HEK293 (cell line): ENCODE data around the gene SP2.

Experiments
- CTCF ChIA-PET: fragments of 350-600 bp; formaldehyde crosslinking; extraction: SDS; loops from one replicate; lab custom pipeline; 2021; ENCODE audit warnings: antibody characterized with exemption; lab: Yijun Ruan, JAX
- POLR2A ChIA-PET: fragments of 300-600 bp; formaldehyde crosslinking; extraction: SDS; loops from one replicate; lab custom pipeline; 2020; ENCODE audit warnings: antibody characterized with exemption, inconsistent platforms; lab: Yijun Ruan, JAX
- H3K27ac ChIP-seq: fragments of 200-500 bp; sonication (Bioruptor generic); 2 replicates; pipeline ENCODE4 v1.5.1; 2014; ENCODE audit warnings: low read depth, low read length, control low read depth, inconsistent platforms; ENCODE audit errors: extremely low read depth
- H3K36me3 ChIP-seq, 2 experiments: fragments of 200-500 bp in 1 of 2; sonication (Bioruptor generic) in 1 of 2; 1 replicate in 1 of 2; 2 replicates in 1 of 2; pipeline ENCODE4 v1.5.1; 2014 to 2017; ENCODE audit warnings: inconsistent platforms in 2 of 2, low read length in 2 of 2; ENCODE audit not compliant: control insufficient read depth in 2 of 2, insufficient read depth in 1 of 2
- H3K4me1 ChIP-seq: fragments of 200-500 bp; sonication (Bioruptor generic); 2 replicates; pipeline ENCODE4 v1.5.1; 2014; ENCODE audit warnings: mild to moderate bottlenecking, low read length, inconsistent platforms; ENCODE audit not compliant: control insufficient read depth, insufficient read depth
- H3K4me3 ChIP-seq: 2 replicates; pipeline ENCODE4 v1.5.1; 2011; ENCODE audit warnings: low read depth, mild to moderate bottlenecking, control low read depth, low read length, moderate library complexity
- H3K9me3 ChIP-seq: fragments of 200-500 bp; sonication (Bioruptor generic); 2 replicates; pipeline ENCODE4 v1.5.1; 2014; ENCODE audit warnings: low read depth, low read length, inconsistent platforms; ENCODE audit not compliant: control insufficient read depth, insufficient read depth
- CTCF ChIP-seq: fragments of 450-650 bp; formaldehyde crosslinking; IDR thresholded peaks from 2 replicates; pipeline ENCODE4 v1.5.1; 2016; ENCODE audit warnings: missing biosample characterization, missing genetic modification characterization
- EGR2 ChIP-seq: fragments of 450-650 bp; formaldehyde crosslinking; IDR thresholded peaks from 2 replicates; pipeline ENCODE4 v1.5.1; 2016; ENCODE audit warnings: low read depth, missing biosample characterization, missing genetic modification characterization
- KLF17 ChIP-seq: fragments of 450-650 bp; formaldehyde crosslinking; IDR thresholded peaks from 2 replicates; pipeline ENCODE4 v1.5.1; 2016; ENCODE audit warnings: missing biosample characterization, missing genetic modification characterization
- OSR2 ChIP-seq: fragments of 450-650 bp; formaldehyde crosslinking; IDR thresholded peaks from 2 replicates; pipeline ENCODE4 v1.5.1; 2016; ENCODE audit warnings: missing biosample characterization, missing genetic modification characterization
- SP3 ChIP-seq: fragments of 450-650 bp; formaldehyde crosslinking; IDR thresholded peaks from 2 replicates; pipeline ENCODE4 v1.5.1; 2016; ENCODE audit warnings: missing biosample characterization, missing genetic modification characterization
- TRIM28 ChIP-seq: IDR thresholded peaks from 2 replicates; pipeline ENCODE4 v1.6.1; 2011; ENCODE audit warnings: low read length, control low read depth, borderline replicate concordance
- ZBTB21 ChIP-seq: fragments of 450-650 bp; formaldehyde crosslinking; IDR thresholded peaks from 2 replicates; pipeline ENCODE4 v1.5.1; 2017; ENCODE audit warnings: missing biosample characterization, missing genetic modification characterization
- ZBTB8A ChIP-seq: fragments of 450-650 bp; formaldehyde crosslinking; IDR thresholded peaks from 2 replicates; pipeline ENCODE4 v1.5.1; 2016; ENCODE audit warnings: missing biosample characterization, missing genetic modification characterization
- ZEB2 ChIP-seq: fragments of 450-650 bp; formaldehyde crosslinking; IDR thresholded peaks from 2 replicates; pipeline ENCODE4 v1.5.1; 2016; ENCODE audit warnings: missing biosample characterization, missing genetic modification characterization
- ZFHX2 ChIP-seq: fragments of 450-650 bp; formaldehyde crosslinking; conservative IDR thresholded peaks from 2 replicates; pipeline ENCODE4 v1.5.1; 2016; ENCODE audit warnings: missing biosample characterization, missing genetic modification characterization
- ZNF146 ChIP-seq: fragments of 450-650 bp; formaldehyde crosslinking; IDR thresholded peaks from 2 replicates; pipeline ENCODE4 v1.5.1; 2016; ENCODE audit warnings: missing biosample characterization, missing genetic modification characterization
- ZNF211 ChIP-seq: fragments of 450-650 bp; formaldehyde crosslinking; IDR thresholded peaks from 2 replicates; pipeline ENCODE4 v1.5.1; 2016; ENCODE audit warnings: low read depth, missing biosample characterization, missing genetic modification characterization
- ZNF221 ChIP-seq: fragments of 450-650 bp; formaldehyde crosslinking; IDR thresholded peaks from 2 replicates; pipeline ENCODE4 v1.5.1; 2017; ENCODE audit warnings: missing biosample characterization, missing genetic modification characterization, borderline replicate concordance
- ZNF266 ChIP-seq: fragments of 450-650 bp; formaldehyde crosslinking; IDR thresholded peaks from 2 replicates; pipeline ENCODE4 v1.5.1; 2016; ENCODE audit warnings: missing biosample characterization, missing genetic modification characterization, low read depth
- ZNF335 ChIP-seq: fragments of 450-650 bp; formaldehyde crosslinking; conservative IDR thresholded peaks from 2 replicates; pipeline ENCODE4 v1.5.1; 2016; ENCODE audit warnings: missing biosample characterization, missing genetic modification characterization
- ZNF366 ChIP-seq: fragments of 450-650 bp; formaldehyde crosslinking; conservative IDR thresholded peaks from 2 replicates; pipeline ENCODE4 v1.5.1; 2016; ENCODE audit warnings: missing biosample characterization, missing genetic modification characterization
- ZNF391 ChIP-seq: fragments of 450-650 bp; formaldehyde crosslinking; IDR thresholded peaks from 2 replicates; pipeline ENCODE4 v1.5.1; 2016; ENCODE audit warnings: low read depth, missing biosample characterization, missing genetic modification characterization, borderline replicate concordance
- ZNF473 ChIP-seq: fragments of 450-650 bp; formaldehyde crosslinking; IDR thresholded peaks from 2 replicates; pipeline ENCODE4 v1.5.1; 2017; ENCODE audit warnings: missing biosample characterization, missing genetic modification characterization
- ZNF510 ChIP-seq: fragments of 450-650 bp; formaldehyde crosslinking; IDR thresholded peaks from 2 replicates; pipeline ENCODE4 v1.5.1; 2018; ENCODE audit warnings: mild to moderate bottlenecking, missing genetic modification characterization, missing biosample characterization; ENCODE audit not compliant: insufficient replicate concordance
- ZNF585B ChIP-seq: fragments of 450-650 bp; formaldehyde crosslinking; IDR thresholded peaks from 2 replicates; pipeline ENCODE4 v1.5.1; 2016; ENCODE audit warnings: missing biosample characterization, missing genetic modification characterization
- ZNF776 ChIP-seq: fragments of 450-650 bp; formaldehyde crosslinking; IDR thresholded peaks from 2 replicates; pipeline ENCODE4 v1.5.0; 2017; ENCODE audit warnings: missing biosample characterization, missing genetic modification characterization, borderline replicate concordance
- ZNF777 ChIP-seq: fragments of 450-650 bp; formaldehyde crosslinking; IDR thresholded peaks from 2 replicates; pipeline ENCODE4 v1.5.1; 2017; ENCODE audit warnings: missing biosample characterization, missing genetic modification characterization, borderline replicate concordance
- ZNF843 ChIP-seq: fragments of 450-650 bp; formaldehyde crosslinking; IDR thresholded peaks from 2 replicates; pipeline ENCODE4 v1.5.1; 2016; ENCODE audit warnings: missing biosample characterization, missing genetic modification characterization
- ZSCAN5A ChIP-seq: fragments of 450-650 bp; formaldehyde crosslinking; IDR thresholded peaks from 2 replicates; pipeline ENCODE4 v1.5.1; 2016; ENCODE audit warnings: missing biosample characterization, missing genetic modification characterization

SP2 gene

GRCh38 chr17:47850692-47851573 is 45.1 kb upstream of the SP2 start, which contains the start of gene SP6 (continued):
- 0 out of 2 replicates have a peak, but pooled peaks have one; percentile 31 for TF ChIP-seq ZSCAN5A (tag by site-specific recombination)
- TF ChIP-seq ZBTB21 (tag by site-specific recombination): no peak
- no peak for TF ChIP-seq ZNF510
- no peak for TF ChIP-seq ZNF221 (tag by site-specific recombination)
- peak; percentile 70 for TF ChIP-seq CTCF (tag by site-specific recombination)
- TF ChIP-seq ZNF777 (tag by site-specific recombination): peak; percentile 70; the same call in 1 of the 2 replicates
- TF ChIP-seq ZNF266 (tag by site-specific recombination): no peak
- TF ChIP-seq ZBTB8A: peak; percentile 63
- no peak for TF ChIP-seq ZNF585B (tag by site-specific recombination)
- TF ChIP-seq ZNF146 (tag by site-specific recombination): no peak
- TF ChIP-seq SP3 (tag by site-specific recombination): peak; percentile 77
- TF ChIP-seq OSR2 (tag by site-specific recombination): peak; percentile 31; the same call in 1 of the 2 replicates
- TF ChIP-seq ZEB2 (tag by site-specific recombination): peak; percentile 63; the same call in 1 of the 2 replicates
- no peak for TF ChIP-seq ZNF391 (tag by site-specific recombination)
- TF ChIP-seq EGR2: peak; percentile 82
- TF ChIP-seq KLF17 (tag by site-specific recombination): peak; percentile 88
- peak; percentile 54 for TF ChIP-seq ZNF366 (tag by site-specific recombination)
- TF ChIP-seq ZNF473 (tag by site-specific recombination): no peak

- peak; percentile 64 for TF ChIP-seq ZNF335 (tag by site-specific recombination)
- no peak for TF ChIP-seq ZNF843 (tag by site-specific recombination)
- TF ChIP-seq ZNF776 (tag by site-specific recombination): no peak
- peak; percentile 53 for TF ChIP-seq ZFHX2
- no peak for TF ChIP-seq ZNF211
- TF ChIP-seq TRIM28: no peak
- TF ChIP-seq, all 188 proteins: peak for 2
- CTCF ChIA-PET: interaction anchor here (0.6 to 19.4 kb wide), 5 partner anchors 9 to 1675 kb away, joined by 3 to 837 read pairs (median 3); partner anchors contain the start of genes SCRN2 and SP2
- peaks cover 4% of the 10 kb centered on the region; the same call in 1 of the 2 replicates for H3K4me1 ChIP-seq
- POLR2A ChIA-PET: interaction anchor here (1.3 to 2.3 kb wide), 2 partner anchors 34 to 44 kb away, joined by 4 to 15 read pairs; partner anchors contain the start of gene SP2
- no peak overlapping the region for H3K4me3 ChIP-seq
- H3K27ac ChIP-seq: no peak overlapping the region
- peaks cover 0 to 4% of the 10 kb centered on the region in 2 experiments; a peak in 1 of 3 replicates for H3K36me3 ChIP-seq
- H3K9me3 ChIP-seq: no peaks in the 10 kb centered on the region
These were observed 44.3 kb upstream of the SP2 start for GRCh38 chr17:47851764-47852112.
